SK-N-SH (cell line): ENCODE measurements around the gene TBRG1. TPM values are rescaled to one million over a fixed set of nuclear protein-coding genes. Genes with fewer than 3 reads are reported as not detected.

Experiments used
- CTCF ChIA-PET: fragments of 300-600, 350-600 bp; formaldehyde crosslinking; extraction: SDS; loops from one replicate; lab custom pipeline; 2021; lab: Yijun Ruan, JAX
- POLR2A ChIA-PET: fragments of 350-600 bp; sonication (Branson Sonifier 250); formaldehyde crosslinking; extraction: SDS; loops from one replicate; lab custom pipeline; 2020; ENCODE audit warnings: antibody characterized with exemption, inconsistent platforms; lab: Yijun Ruan, JAX
- DNase-seq: peaks from one replicate; pipeline ENCODE4 v3.0.0; 2012
- H2AFZ ChIP-seq: fragments of 200-600 bp; sonication (generic); 2 replicates; pipeline ENCODE4 v1.8.1; 2016; ENCODE audit warnings: antibody characterized with exemption, mild to moderate bottlenecking, low read depth
- H3F3A ChIP-seq: fragments of 200-600 bp; sonication (generic); replicated peaks from 2 replicates; pipeline ENCODE3; 2016; ENCODE audit warnings: antibody characterized with exemption, mild to moderate bottlenecking; ENCODE audit not compliant: insufficient read depth
- H3K27ac ChIP-seq, 2 experiments: fragments of 200-500 bp in 1 of 2; fragments of 200-600 bp in 1 of 2; sonication (Bioruptor generic) in 1 of 2; sonication (generic), shearing (Covaris generic) in 1 of 2; 2 replicates each; pipeline versions ENCODE4 v1.5.1 to v1.6.1; 2014 to 2016; ENCODE audit warnings: low read depth in 2 of 2, inconsistent platforms in 1 of 2, low read length in 1 of 2, mild to moderate bottlenecking in 1 of 2, mixed read lengths in 1 of 2
- H3K27me3 ChIP-seq: fragments of 200-600 bp; sonication (generic), shearing (Covaris generic); 2 replicates; pipeline ENCODE4 v1.6.1; 2016; ENCODE audit warnings: mixed run types; ENCODE audit not compliant: insufficient read depth
- H3K36me3 ChIP-seq, 2 experiments: fragments of 200-500 bp in 1 of 2; fragments of 200-600 bp in 1 of 2; sonication (Bioruptor generic) in 1 of 2; sonication (generic) in 1 of 2; replicated peaks in 1 of 2; 2 replicates each; pipeline versions ENCODE3 to v1.5.1; 2014 to 2016; ENCODE audit warnings: low read length in 1 of 2, mild to moderate bottlenecking in 1 of 2; ENCODE audit not compliant: insufficient read depth in 2 of 2, control insufficient read depth in 1 of 2
- H3K4me1 ChIP-seq, 2 experiments: fragments of 200-500 bp in 1 of 2; fragments of 200-600 bp in 1 of 2; sonication (Bioruptor generic) in 1 of 2; sonication (generic), shearing (Covaris generic) in 1 of 2; 2 replicates each; pipeline versions ENCODE4 v1.5.1 to v1.6.1; 2014 to 2016; ENCODE audit warnings: low read depth in 1 of 2, low read length in 1 of 2, mixed run types in 1 of 2; ENCODE audit not compliant: insufficient read depth in 2 of 2, control insufficient read depth in 1 of 2
- H3K4me2 ChIP-seq: fragments of 200-600 bp; sonication (generic), shearing (Covaris generic); 2 replicates; pipeline ENCODE4 v1.6.1; 2017; ENCODE audit warnings: mixed run types
- H3K4me3 ChIP-seq, 2 experiments: fragments of 200-500 bp in 1 of 2; fragments of 200-600 bp in 1 of 2; sonication (Bioruptor generic) in 1 of 2; sonication (generic), shearing (Covaris generic) in 1 of 2; 2 replicates each; pipeline versions ENCODE4 v1.5.1 to v1.8.1; 2014 to 2016; ENCODE audit warnings: low read depth in 2 of 2, inconsistent platforms in 1 of 2, low read length in 1 of 2, mild to moderate bottlenecking in 1 of 2, mixed read lengths in 1 of 2, moderate library complexity in 1 of 2
- H3K79me2 ChIP-seq: fragments of 200-600 bp; sonication (generic); 2 replicates; pipeline ENCODE4 v1.8.1; 2017; ENCODE audit warnings: mild to moderate bottlenecking; ENCODE audit not compliant: insufficient read depth
- H3K9ac ChIP-seq: fragments of 200-600 bp; sonication (generic); 2 replicates; pipeline ENCODE4 v1.6.1; 2017; ENCODE audit warnings: mixed run types
- H3K9me2 ChIP-seq: fragments of 200-600 bp; sonication (generic); 2 replicates; pipeline ENCODE4 v1.6.1; 2017; ENCODE audit warnings: mixed run types
- H3K9me3 ChIP-seq: fragments of 200-600 bp; sonication (generic); 2 replicates; pipeline ENCODE4 v1.6.1; 2017; ENCODE audit warnings: mixed run types, mild to moderate bottlenecking, moderate library complexity
- H4K20me1 ChIP-seq: fragments of 200-600 bp; sonication (generic); 2 replicates; pipeline ENCODE4 v1.6.1; 2017; ENCODE audit warnings: mild to moderate bottlenecking, mixed run types; ENCODE audit not compliant: insufficient read depth
- CTCF ChIP-seq: fragments of 200-600 bp; sonication (generic); IDR thresholded peaks from 2 replicates; pipeline ENCODE4 v1.6.1; 2017; ENCODE audit warnings: antibody characterized with exemption, mild to moderate bottlenecking, moderate library complexity
- FOSL2 ChIP-seq: IDR thresholded peaks from 2 replicates; pipeline ENCODE4 v1.4.0; 2012; ENCODE audit warnings: low read depth, mild to moderate bottlenecking, moderate library complexity, borderline replicate concordance
- FOXM1 ChIP-seq: IDR thresholded peaks from 2 replicates; pipeline ENCODE4 v1.4.0; 2012; ENCODE audit warnings: low read depth, mild to moderate bottlenecking
- JUND ChIP-seq: IDR thresholded peaks from 2 replicates; pipeline ENCODE4 v1.4.0; 2012
- PBX3 ChIP-seq: IDR thresholded peaks from 2 replicates; pipeline ENCODE4; 2012
- RAD21 ChIP-seq: IDR thresholded peaks from 2 replicates; pipeline ENCODE4 v1.6.1; 2012; ENCODE audit warnings: mild to moderate bottlenecking, low read length
- REST ChIP-seq: IDR thresholded peaks from 2 replicates; pipeline ENCODE4 v1.6.1; 2012; ENCODE audit warnings: mild to moderate bottlenecking, low read depth, low read length, moderate library complexity
- SMC3 ChIP-seq: IDR thresholded peaks from 2 replicates; pipeline ENCODE4 v1.6.1; 2012; ENCODE audit warnings: low read depth, low read length, improper control_type of control experiment
- TCF12 ChIP-seq: IDR thresholded peaks from 2 replicates; pipeline ENCODE4 v1.4.0; 2012
- USF1 ChIP-seq: IDR thresholded peaks from 2 replicates; pipeline ENCODE4 v1.4.0; 2012; ENCODE audit warnings: low read depth, borderline replicate concordance
- WGBS: methylation state at CpG from one replicate; pipeline ENCODE4 v1.1.6; 2017; ENCODE audit warnings: low lambda C conversion rate; 5-methylcytosine and 5-hydroxymethylcytosine counted together
- polyA plus RNA-seq, 3 experiments: library from polyadenylated mRNA; depleted of rRNA; stranded (reverse); fragments of >200 nt; gene quantifications; 2 replicates each; pipeline ENCODE4 v1.2.3, GENCODE V29; 2012

TBRG1 gene
- polyA plus RNA-seq, 1 of the 3 experiments (the other 2 are of a cell fraction), result 22.0 TPM

GRCh38 chr11:124667601-124668000 lies 44.9 kb downstream of the TBRG1 start:
- H3K4me2 ChIP-seq, result no peak overlapping the region
- no peak overlapping the region for H3K9ac ChIP-seq
- no peak overlapping the region for H3K4me3 ChIP-seq
- no peak overlapping the region for H3K27ac ChIP-seq
- no peak overlapping the region for H2AFZ ChIP-seq
- DNase-seq, result no peak
- no peaks in the 10 kb centered on the region for H3K9me2 ChIP-seq
- TF ChIP-seq FOSL2 (no peak), TCF12 (no peak), PBX3 (no peak)
- peaks cover 4% of the 10 kb centered on the region for H3F3A ChIP-seq
- peaks cover 0 to under 1% of the 10 kb centered on the region in 2 experiments; a peak in 1 of 4 replicates for H3K4me1 ChIP-seq
- POLR2A ChIA-PET, result no interaction called here
- H3K79me2 ChIP-seq, result no peaks in the 10 kb centered on the region
- H4K20me1 ChIP-seq, result no peaks in the 10 kb centered on the region
- H3K27me3 ChIP-seq, result no peaks in the 10 kb centered on the region
- CTCF ChIA-PET, result interaction anchor here (1.4 kb wide), 1 partner anchor 170 kb away, joined by 4 read pairs; no protein-coding TSS in a partner anchor
- H3K9me3 ChIP-seq, result no peaks in the 10 kb centered on the region
- peaks cover 2 to 8% of the 10 kb centered on the region in 2 experiments for H3K36me3 ChIP-seq
- WGBS, result 89% methylated on average over 3 of the region's 3 CpGs

- peak; percentile 73 for DNase-seq
- Histone ChIP-seq H3K9me2 (no peaks in the 10 kb centered on the region), H3K4me1 (peaks cover 0 to 7% of the 10 kb centered on the region in 2 experiments; a peak in 1 of 4 replicates), H3K36me3 (peaks cover 2 to 8% of the 10 kb centered on the region in 2 experiments), H3K79me2 (no peaks in the 10 kb centered on the region), H3K9ac (no peak overlapping the region)
- CTCF ChIA-PET, result interaction anchor here (0.6 to 6.5 kb wide), 48 partner anchors 9 to 618 kb away, joined by 3 to 70 read pairs (median 5); partner anchors contain the start of genes ESAM, NRGN, ROBO3 and VSIG2
- TF ChIP-seq RAD21 (peak; percentile 92), FOXM1 (no peak), USF1 (no peak), JUND (no peak), CTCF (peak; percentile 73), SMC3 (peak; percentile 80), REST (no peak)
- TF ChIP-seq, all 33 proteins: peak for 3
- WGBS, result 31% methylated on average over 8 of the region's 8 CpGs
- Histone ChIP-seq H3K27me3 (no peaks in the 10 kb centered on the region), H3K4me3 (peak overlapping the region in 1 of 2 experiments; percentile 2; a peak in 1 of 4 replicates), H3F3A (peaks cover 4% of the 10 kb centered on the region), H3K27ac (no peak overlapping the region), H3K9me3 (no peaks in the 10 kb centered on the region), H2AFZ (no peak overlapping the region), H3K4me2 (no peak overlapping the region), H4K20me1 (no peaks in the 10 kb centered on the region)
- POLR2A ChIA-PET, result interaction anchor here (0.6 to 0.8 kb wide), 2 partner anchors 92 to 207 kb away, joined by 3 to 4 read pairs; no protein-coding TSS in a partner anchor
Observed at GRCh38 chr11:124669193-124669592, 46.5 kb downstream of the TBRG1 start.
